ENCODE results near the gene SMG6. TPM values are rescaled to one million over a fixed set of nuclear protein-coding genes. Genes with fewer than 3 reads are reported as not detected.

The SMG6 gene
- total and polyA plus RNA-seq, 2 of the 13 experiments (the other 11 are each of a cell fraction or from before 2014, with no cell fraction given), result 4.6 to 14.6 TPM

DNA sequence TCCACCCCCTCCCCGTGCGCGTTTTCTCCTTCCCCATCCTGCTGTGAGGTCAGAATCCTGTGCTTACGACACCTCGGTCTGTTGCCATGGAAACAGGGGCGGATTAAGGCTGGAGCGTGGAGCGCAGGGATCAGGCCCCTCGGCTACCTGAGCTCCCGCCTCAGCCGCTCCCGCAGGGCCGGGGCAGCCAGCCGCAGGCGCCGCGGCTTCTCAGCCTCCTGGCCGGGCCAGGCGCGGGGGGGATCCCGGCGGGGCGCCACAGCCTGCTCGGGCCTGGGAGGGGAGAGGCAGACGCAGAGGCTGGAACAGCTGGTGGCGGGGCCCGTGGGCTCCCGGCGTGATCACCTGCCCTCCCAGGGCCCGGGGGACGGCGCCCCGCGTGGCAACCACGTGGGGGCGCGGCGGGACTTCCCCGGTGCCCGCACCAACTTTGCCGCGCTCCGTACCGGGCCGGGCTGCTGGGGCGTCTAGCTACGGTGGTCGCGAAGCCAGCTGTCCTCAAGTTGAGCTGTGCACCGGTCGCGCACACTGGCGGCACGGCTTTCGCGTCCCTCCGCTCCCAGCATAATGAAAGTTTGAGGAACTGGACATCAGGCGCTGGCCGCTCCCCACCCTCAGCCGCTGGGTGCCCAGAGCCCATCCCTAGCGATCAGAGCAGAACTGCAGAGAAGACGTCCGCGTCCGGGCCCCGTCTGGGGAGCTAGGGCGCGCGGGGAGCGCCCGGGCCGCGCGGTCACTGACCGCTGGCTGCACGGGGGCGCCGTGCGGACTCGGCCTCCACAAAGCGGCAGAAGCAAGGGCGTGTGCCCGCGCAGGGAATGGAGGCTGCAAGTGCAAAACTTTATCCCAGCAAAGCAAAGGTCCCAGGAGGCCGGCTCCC lies 279.7 kb downstream of the SMG6 start (continued):
- TF ChIP-seq RFX1 (IDR thresholded peaks at IDR 0.05), result peak; percentile 43; the same call in 1 of the 2 replicates
- no peak for TF ChIP-seq CHD2 (IDR thresholded peaks at IDR 0.05; ENCODE audit: low read depth, low read length)
- no peak for TF ChIP-seq ZKSCAN8 (CRISPR knock-in tag; IDR thresholded peaks at IDR 0.05; ENCODE audit: borderline replicate concordance)
- no peak for TF ChIP-seq SMAD3 (CRISPR knock-in tag; IDR thresholded peaks at IDR 0.05)
- TF ChIP-seq ZNF124 (CRISPR knock-in tag; IDR thresholded peaks at IDR 0.05), result no peak
- TF ChIP-seq, protein P1, sequence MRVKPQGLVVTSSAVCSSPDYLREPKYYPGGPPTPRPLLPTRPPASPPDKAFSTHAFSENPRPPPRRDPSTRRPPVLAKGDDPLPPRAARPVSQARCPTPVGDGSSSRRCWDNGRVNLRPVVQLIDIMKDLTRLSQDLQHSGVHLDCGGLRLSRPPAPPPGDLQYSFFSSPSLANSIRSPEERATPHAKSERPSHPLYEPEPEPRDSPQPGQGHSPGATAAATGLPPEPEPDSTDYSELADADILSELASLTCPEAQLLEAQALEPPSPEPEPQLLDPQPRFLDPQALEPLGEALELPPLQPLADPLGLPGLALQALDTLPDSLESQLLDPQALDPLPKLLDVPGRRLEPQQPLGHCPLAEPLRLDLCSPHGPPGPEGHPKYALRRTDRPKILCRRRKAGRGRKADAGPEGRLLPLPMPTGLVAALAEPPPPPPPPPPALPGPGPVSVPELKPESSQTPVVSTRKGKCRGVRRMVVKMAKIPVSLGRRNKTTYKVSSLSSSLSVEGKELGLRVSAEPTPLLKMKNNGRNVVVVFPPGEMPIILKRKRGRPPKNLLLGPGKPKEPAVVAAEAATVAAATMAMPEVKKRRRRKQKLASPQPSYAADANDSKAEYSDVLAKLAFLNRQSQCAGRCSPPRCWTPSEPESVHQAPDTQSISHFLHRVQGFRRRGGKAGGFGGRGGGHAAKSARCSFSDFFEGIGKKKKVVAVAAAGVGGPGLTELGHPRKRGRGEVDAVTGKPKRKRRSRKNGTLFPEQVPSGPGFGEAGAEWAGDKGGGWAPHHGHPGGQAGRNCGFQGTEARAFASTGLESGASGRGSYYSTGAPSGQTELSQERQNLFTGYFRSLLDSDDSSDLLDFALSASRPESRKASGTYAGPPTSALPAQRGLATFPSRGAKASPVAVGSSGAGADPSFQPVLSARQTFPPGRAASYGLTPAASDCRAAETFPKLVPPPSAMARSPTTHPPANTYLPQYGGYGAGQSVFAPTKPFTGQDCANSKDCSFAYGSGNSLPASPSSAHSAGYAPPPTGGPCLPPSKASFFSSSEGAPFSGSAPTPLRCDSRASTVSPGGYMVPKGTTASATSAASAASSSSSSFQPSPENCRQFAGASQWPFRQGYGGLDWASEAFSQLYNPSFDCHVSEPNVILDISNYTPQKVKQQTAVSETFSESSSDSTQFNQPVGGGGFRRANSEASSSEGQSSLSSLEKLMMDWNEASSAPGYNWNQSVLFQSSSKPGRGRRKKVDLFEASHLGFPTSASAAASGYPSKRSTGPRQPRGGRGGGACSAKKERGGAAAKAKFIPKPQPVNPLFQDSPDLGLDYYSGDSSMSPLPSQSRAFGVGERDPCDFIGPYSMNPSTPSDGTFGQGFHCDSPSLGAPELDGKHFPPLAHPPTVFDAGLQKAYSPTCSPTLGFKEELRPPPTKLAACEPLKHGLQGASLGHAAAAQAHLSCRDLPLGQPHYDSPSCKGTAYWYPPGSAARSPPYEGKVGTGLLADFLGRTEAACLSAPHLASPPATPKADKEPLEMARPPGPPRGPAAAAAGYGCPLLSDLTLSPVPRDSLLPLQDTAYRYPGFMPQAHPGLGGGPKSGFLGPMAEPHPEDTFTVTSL (CRISPR knock-in tag; IDR thresholded peaks at IDR 0.05; ENCODE audit: borderline replicate concordance), result no peak
- TF ChIP-seq MTA1 (CRISPR knock-in tag; IDR thresholded peaks at IDR 0.05; ENCODE audit: borderline replicate concordance), result peak; percentile 78; the same call in 1 of the 2 replicates
- no peak for TF ChIP-seq KAT8 (CRISPR knock-in tag; IDR thresholded peaks at IDR 0.05)
- TF ChIP-seq, protein P2, sequence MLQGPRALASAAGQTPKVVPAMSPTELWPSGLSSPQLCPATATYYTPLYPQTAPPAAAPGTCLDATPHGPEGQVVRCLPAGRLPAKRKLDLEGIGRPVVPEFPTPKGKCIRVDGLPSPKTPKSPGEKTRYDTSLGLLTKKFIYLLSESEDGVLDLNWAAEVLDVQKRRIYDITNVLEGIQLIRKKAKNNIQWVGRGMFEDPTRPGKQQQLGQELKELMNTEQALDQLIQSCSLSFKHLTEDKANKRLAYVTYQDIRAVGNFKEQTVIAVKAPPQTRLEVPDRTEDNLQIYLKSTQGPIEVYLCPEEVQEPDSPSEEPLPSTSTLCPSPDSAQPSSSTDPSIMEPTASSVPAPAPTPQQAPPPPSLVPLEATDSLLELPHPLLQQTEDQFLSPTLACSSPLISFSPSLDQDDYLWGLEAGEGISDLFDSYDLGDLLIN (CRISPR knock-in tag; IDR thresholded peaks at IDR 0.05; ENCODE audit: borderline replicate concordance), result no peak
- TF ChIP-seq, protein P3, sequence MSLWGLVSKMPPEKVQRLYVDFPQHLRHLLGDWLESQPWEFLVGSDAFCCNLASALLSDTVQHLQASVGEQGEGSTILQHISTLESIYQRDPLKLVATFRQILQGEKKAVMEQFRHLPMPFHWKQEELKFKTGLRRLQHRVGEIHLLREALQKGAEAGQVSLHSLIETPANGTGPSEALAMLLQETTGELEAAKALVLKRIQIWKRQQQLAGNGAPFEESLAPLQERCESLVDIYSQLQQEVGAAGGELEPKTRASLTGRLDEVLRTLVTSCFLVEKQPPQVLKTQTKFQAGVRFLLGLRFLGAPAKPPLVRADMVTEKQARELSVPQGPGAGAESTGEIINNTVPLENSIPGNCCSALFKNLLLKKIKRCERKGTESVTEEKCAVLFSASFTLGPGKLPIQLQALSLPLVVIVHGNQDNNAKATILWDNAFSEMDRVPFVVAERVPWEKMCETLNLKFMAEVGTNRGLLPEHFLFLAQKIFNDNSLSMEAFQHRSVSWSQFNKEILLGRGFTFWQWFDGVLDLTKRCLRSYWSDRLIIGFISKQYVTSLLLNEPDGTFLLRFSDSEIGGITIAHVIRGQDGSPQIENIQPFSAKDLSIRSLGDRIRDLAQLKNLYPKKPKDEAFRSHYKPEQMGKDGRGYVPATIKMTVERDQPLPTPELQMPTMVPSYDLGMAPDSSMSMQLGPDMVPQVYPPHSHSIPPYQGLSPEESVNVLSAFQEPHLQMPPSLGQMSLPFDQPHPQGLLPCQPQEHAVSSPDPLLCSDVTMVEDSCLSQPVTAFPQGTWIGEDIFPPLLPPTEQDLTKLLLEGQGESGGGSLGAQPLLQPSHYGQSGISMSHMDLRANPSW (CRISPR knock-in tag; IDR thresholded peaks at IDR 0.05; ENCODE audit: borderline replicate concordance), result no peak
- TF ChIP-seq TBX2 (CRISPR knock-in tag; IDR thresholded peaks at IDR 0.05; ENCODE audit: borderline replicate concordance), result no peak
- no peak for TF ChIP-seq ZSCAN22 (CRISPR knock-in tag; IDR thresholded peaks at IDR 0.05)
- no peak for TF ChIP-seq RAD51 (IDR thresholded peaks at IDR 0.05; ENCODE audit: borderline replicate concordance)
- no peak for TF ChIP-seq GABPA (IDR thresholded peaks at IDR 0.05; ENCODE audit: low read depth, low read length)
- TF ChIP-seq GABPA (CRISPR knock-in tag; IDR thresholded peaks at IDR 0.05; ENCODE audit: low read depth), result no peak
- no peak for TF ChIP-seq ZNF224 (CRISPR knock-in tag; IDR thresholded peaks at IDR 0.05)
- peak; percentile 78; the same call in 1 of the 2 replicates for TF ChIP-seq MTF2 (CRISPR knock-in tag; IDR thresholded peaks at IDR 0.05; ENCODE audit: borderline replicate concordance)
- no peak for TF ChIP-seq ZSCAN12 (CRISPR knock-in tag; IDR thresholded peaks at IDR 0.05)

Data from HepG2 (cell line).